GM18498 (cell line): ENCODE measurements around the gene GAS2L2.

ENCODE experiments used
- ATAC-seq: cut with Tn5 transposase; IDR thresholded peaks from one replicate; pipeline ENCODE4 v1.9.1; 2021; ENCODE audit warnings: mild to moderate bottlenecking, moderate library complexity; ENCODE audit not compliant: unreplicated experiment

Gene GAS2L2

GRCh38 chr17:35730400-35731005, 22.5 kb downstream of the GAS2L2 start:
- ATAC-seq, result no peak

GRCh38 chr17:35729405-35729833, 23.6 kb downstream of the GAS2L2 start:
- no peak for ATAC-seq

- no peak for ATAC-seq
Measured at GRCh38 chr17:35728551-35728950, 24.5 kb downstream of the GAS2L2 start.

- no peak for ATAC-seq
Measured at GRCh38 chr17:35727635-35728034, 25.4 kb downstream of the GAS2L2 start.

- no peak for ATAC-seq
Measured at GRCh38 chr17:35726953-35727460, 26.0 kb downstream of the GAS2L2 start.

- ATAC-seq, result no peak
Measured at GRCh38 chr17:35726127-35726952, 26.7 kb downstream of the GAS2L2 start.

GRCh38 chr17:35725802-35726126, 27.3 kb downstream of the GAS2L2 start:
- no peak for ATAC-seq

- no peak for ATAC-seq
Measured at GRCh38 chr17:35725058-35725457, 28.0 kb downstream of the GAS2L2 start.

- no peak for ATAC-seq
Measured at GRCh38 chr17:35723735-35724134, 29.3 kb downstream of the GAS2L2 start.

- no peak for ATAC-seq
Measured at GRCh38 chr17:35717475-35717874, 35.6 kb downstream of the GAS2L2 start.

- no peak for ATAC-seq
Measured at GRCh38 chr17:35716897-35717465, 36.1 kb downstream of the GAS2L2 start.

- no peak for ATAC-seq
Measured at GRCh38 chr17:35716173-35716572, 36.9 kb downstream of the GAS2L2 start.

- ATAC-seq, result no peak
Measured at GRCh38 chr17:35715416-35715815, 37.6 kb downstream of the GAS2L2 start.

- ATAC-seq, result no peak
Measured at GRCh38 chr17:35714988-35715387, 38.1 kb downstream of the GAS2L2 start.

- ATAC-seq, result no peak
Measured at GRCh38 chr17:35713069-35713728, 39.8 kb downstream of the GAS2L2 start.

GRCh38 chr17:35710950-35711349, 42.1 kb downstream of the GAS2L2 start:
- ATAC-seq, result no peak

GRCh38 chr17:35709874-35710273, 43.2 kb downstream of the GAS2L2 start:
- ATAC-seq, result no peak

- ATAC-seq, result no peak
Measured at GRCh38 chr17:35708951-35709350, 44.1 kb downstream of the GAS2L2 start.

- ATAC-seq, result no peak
Measured at GRCh38 chr17:35708149-35708548, 44.9 kb downstream of the GAS2L2 start.

- no peak for ATAC-seq
Measured at GRCh38 chr17:35705705-35706104, 47.3 kb downstream of the GAS2L2 start.

- ATAC-seq, result no peak
Measured at GRCh38 chr17:35705230-35705629, 47.8 kb downstream of the GAS2L2 start.
